K562 (cell line): Measurements from ENCODE around the gene SLC38A10. TPM values are rescaled to one million over a fixed set of nuclear protein-coding genes. Genes with fewer than 3 reads are reported as not detected.

Experiments
- CHAMP1 ChIP-seq: fragments of 450-650 bp; IDR thresholded peaks from 2 replicates; pipeline ENCODE4 v1.6.1; 2016; ENCODE audit warnings: mild to moderate bottlenecking
- CXXC5 ChIP-seq: fragments of 250-450 bp; sonication (Bioruptor Pico); IDR thresholded peaks from 2 replicates; pipeline ENCODE4 v1.8.0; 2022; ENCODE audit warnings: inconsistent platforms, mild to moderate bottlenecking, moderate library complexity
- DACH1 ChIP-seq: fragments of 450-650 bp; IDR thresholded peaks from 2 replicates; pipeline ENCODE4 v1.6.1; 2018; ENCODE audit not compliant: partially characterized antibody
- DIDO1 ChIP-seq: fragments of 450-650 bp; IDR thresholded peaks from 2 replicates; pipeline ENCODE4 v1.6.1; 2016; ENCODE audit warnings: low read depth, missing biosample characterization, missing genetic modification characterization
- E2F3 ChIP-seq: fragments of 250-450 bp; sonication (Bioruptor Pico); IDR thresholded peaks from 2 replicates; pipeline ENCODE4 v1.4.0; 2020; ENCODE audit warnings: mild to moderate bottlenecking
- ELF2 ChIP-seq: fragments of 250-450 bp; sonication (Bioruptor Pico); IDR thresholded peaks from 2 replicates; pipeline ENCODE4 v1.5.0; 2021; ENCODE audit warnings: mild to moderate bottlenecking
- MAFF ChIP-seq: IDR thresholded peaks from 2 replicates; pipeline ENCODE4 v1.6.1; 2012; ENCODE audit warnings: low read length, improper control_type of control experiment
- MXI1 ChIP-seq: IDR thresholded peaks from 2 replicates; pipeline ENCODE4 v1.6.1; 2011; ENCODE audit warnings: low read depth, mild to moderate bottlenecking, improper control_type of control experiment, low read length
- RBBP5 ChIP-seq: fragments of 200-600 bp; sonication (generic); IDR thresholded peaks from 2 replicates; pipeline ENCODE4 v1.6.1; 2012; ENCODE audit warnings: borderline replicate concordance, mild to moderate bottlenecking, low read length, control low read depth, inconsistent platforms; ENCODE audit not compliant: insufficient read depth, poor library complexity, severe bottlenecking
- RREB1 ChIP-seq: fragments of 250-450 bp; sonication (Bioruptor Pico); IDR thresholded peaks from 2 replicates; pipeline ENCODE4 v1.4.0; 2020
- SMARCB1 ChIP-seq: IDR thresholded peaks from 2 replicates; pipeline ENCODE4 v1.6.1; 2011; ENCODE audit warnings: improper control_type of control experiment, low read depth; ENCODE audit not compliant: insufficient read length
- SMARCE1 ChIP-seq: fragments of 450-650 bp; IDR thresholded peaks from 2 replicates; pipeline ENCODE4 v1.7.1; 2016; ENCODE audit warnings: mild to moderate bottlenecking
- TAF1 ChIP-seq: IDR thresholded peaks from 2 replicates; pipeline ENCODE4 v1.6.1; 2011; ENCODE audit warnings: mild to moderate bottlenecking, low read length, moderate library complexity; ENCODE audit not compliant: insufficient read depth, control insufficient read depth, severe bottlenecking; ENCODE audit errors: extremely low read depth
- ZBTB33 ChIP-seq: sonication (generic); formaldehyde crosslinking; IDR thresholded peaks from 2 replicates; pipeline ENCODE4 v1.8.1; 2023; ENCODE audit warnings: mild to moderate bottlenecking, missing genetic modification reagents
- ZFP1 ChIP-seq: fragments of 450-650 bp; formaldehyde crosslinking; IDR thresholded peaks from 2 replicates; pipeline ENCODE4 v1.4.0; 2020; ENCODE audit warnings: mild to moderate bottlenecking, mixed read lengths
- ZNF23 ChIP-seq: fragments of 250-450 bp; sonication (Bioruptor Pico); IDR thresholded peaks from 2 replicates; pipeline ENCODE4 v1.4.0; 2020; ENCODE audit warnings: mild to moderate bottlenecking
- ZNF274 ChIP-seq: IDR thresholded peaks from 2 replicates; pipeline ENCODE4 v1.6.1; 2011; ENCODE audit warnings: low read depth, mild to moderate bottlenecking, low read length, moderate library complexity, borderline replicate concordance
- ZNF77 ChIP-seq: fragments of 250-450 bp; sonication (Bioruptor Pico); IDR thresholded peaks from 2 replicates; pipeline ENCODE4 v1.5.0; 2020
- ZSCAN32 ChIP-seq: fragments of 450-650 bp; formaldehyde crosslinking; IDR thresholded peaks from 2 replicates; pipeline ENCODE4 v1.4.0; 2020; ENCODE audit warnings: mild to moderate bottlenecking, moderate library complexity
- polyA plus RNA-seq, 8 experiments: library from polyadenylated mRNA; depleted of rRNA in 4 of 8; stranded (reverse) in 5 of 8; unstranded in 3 of 8; fragments of >200 nt; fragmentation: Nextera tagmentation in 2 of 8; fragmentation: Illumina TruSeq in 1 of 8; extraction: Ambion mirVana in 2 of 8; extraction: Trizol in 1 of 8; gene quantifications; 2 replicates each; pipeline versions ENCODE4 v1.2.1 to v1.2.3, GENCODE V29; 2011 to 2014; ENCODE audit warnings: inconsistent platforms in 1 of 8, missing spikeins in 1 of 8
- total RNA-seq, 7 experiments: library from RNA; depleted of rRNA in 6 of 7; stranded (reverse); fragments of >200 nt in 6 of 7; fragmentation: Illumina TruSeq in 2 of 7; extraction: Trizol in 2 of 7; gene quantifications; 2 replicates each; pipeline versions ENCODE4 v1.2.1 to v1.2.3, GENCODE V29; 2011 to 2021; ENCODE audit warnings: low replicate concordance in 1 of 7

SLC38A10 gene
- total and polyA plus RNA-seq, 9 of the 15 experiments (the other 6 are each of a cell fraction or from before 2014, with no cell fraction given) = 0.45 to 54.2 (median 13.8) TPM

GRCh38 chr17:81253358-81254131, 41.6 kb downstream of the SLC38A10 start (continued):
- peak; percentile 65; the same call in 1 of the 2 replicates for TF ChIP-seq ZBTB33 (CRISPR knock-in tag)
- TF ChIP-seq ZSCAN32 (CRISPR knock-in tag) = no peak
- TF ChIP-seq TAF1 = no peak
- TF ChIP-seq CHAMP1 = no peak
- no peak for TF ChIP-seq DACH1
- TF ChIP-seq RREB1 = no peak
- TF ChIP-seq DIDO1 = no peak
- TF ChIP-seq E2F3 (CRISPR knock-in tag) = no peak
- TF ChIP-seq SMARCB1 = no peak
- no peak for TF ChIP-seq ZNF23 (CRISPR knock-in tag)
- TF ChIP-seq ZNF77 (CRISPR knock-in tag) = no peak
- TF ChIP-seq RBBP5 = no peak
- no peak for TF ChIP-seq ZNF274
- no peak for TF ChIP-seq CXXC5 (CRISPR knock-in tag)
- TF ChIP-seq SMARCE1 = 0 out of 2 replicates have a peak, but pooled peaks have one; percentile 19
- TF ChIP-seq ZFP1 (CRISPR knock-in tag) = no peak
- no peak for TF ChIP-seq MAFF
- TF ChIP-seq ELF2 (CRISPR knock-in tag) = no peak
- no peak for TF ChIP-seq MXI1
